Measurements from ENCODE around the gene DCC. TPM values are rescaled to one million over a fixed set of nuclear protein-coding genes. Genes with fewer than 3 reads are reported as not detected.

Gene DCC
- polyA plus RNA-seq, 1 experiment: 0.15 TPM

DNA sequence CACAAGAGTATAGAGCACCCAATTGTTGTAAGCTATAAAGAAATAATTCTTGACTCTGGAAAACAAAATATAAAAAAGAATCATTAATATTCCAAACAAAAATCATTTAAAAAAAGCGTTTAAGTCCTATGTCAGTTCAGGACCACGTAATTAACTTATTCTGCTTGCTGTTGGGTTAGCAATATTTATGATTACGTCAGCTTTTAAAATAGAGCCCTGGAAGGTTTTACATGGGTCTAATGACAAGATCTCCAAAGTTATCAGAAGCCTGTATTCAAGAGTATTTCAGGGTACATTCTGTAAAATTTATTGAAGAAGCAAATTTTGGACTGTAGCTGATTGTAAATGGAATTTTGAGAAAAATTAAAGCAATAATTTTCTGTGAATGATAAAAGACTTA lies 521.6 kb downstream of the DCC start:
- CTCF ChIA-PET: no interaction called here
- TF ChIP-seq, protein P1, sequence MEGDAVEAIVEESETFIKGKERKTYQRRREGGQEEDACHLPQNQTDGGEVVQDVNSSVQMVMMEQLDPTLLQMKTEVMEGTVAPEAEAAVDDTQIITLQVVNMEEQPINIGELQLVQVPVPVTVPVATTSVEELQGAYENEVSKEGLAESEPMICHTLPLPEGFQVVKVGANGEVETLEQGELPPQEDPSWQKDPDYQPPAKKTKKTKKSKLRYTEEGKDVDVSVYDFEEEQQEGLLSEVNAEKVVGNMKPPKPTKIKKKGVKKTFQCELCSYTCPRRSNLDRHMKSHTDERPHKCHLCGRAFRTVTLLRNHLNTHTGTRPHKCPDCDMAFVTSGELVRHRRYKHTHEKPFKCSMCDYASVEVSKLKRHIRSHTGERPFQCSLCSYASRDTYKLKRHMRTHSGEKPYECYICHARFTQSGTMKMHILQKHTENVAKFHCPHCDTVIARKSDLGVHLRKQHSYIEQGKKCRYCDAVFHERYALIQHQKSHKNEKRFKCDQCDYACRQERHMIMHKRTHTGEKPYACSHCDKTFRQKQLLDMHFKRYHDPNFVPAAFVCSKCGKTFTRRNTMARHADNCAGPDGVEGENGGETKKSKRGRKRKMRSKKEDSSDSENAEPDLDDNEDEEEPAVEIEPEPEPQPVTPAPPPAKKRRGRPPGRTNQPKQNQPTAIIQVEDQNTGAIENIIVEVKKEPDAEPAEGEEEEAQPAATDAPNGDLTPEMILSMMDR (IDR thresholded peaks at IDR 0.05; ENCODE audit: insufficient read depth, low read depth, low read length): no peak
- H3K27me3 ChIP-seq (ENCODE audit: control insufficient read depth, insufficient read depth, low read length): no peaks in the 10 kb centered on the region
- no peak overlapping the region for H3K4me3 ChIP-seq (ENCODE audit: low read depth, low read length)
- H3K36me3 ChIP-seq (ENCODE audit: control insufficient read depth, insufficient read depth, low read length): no peaks in the 10 kb centered on the region
- POLR2A ChIA-PET: no interaction called here
- no peak for DNase-seq (ENCODE audit: low read depth)

DNA sequence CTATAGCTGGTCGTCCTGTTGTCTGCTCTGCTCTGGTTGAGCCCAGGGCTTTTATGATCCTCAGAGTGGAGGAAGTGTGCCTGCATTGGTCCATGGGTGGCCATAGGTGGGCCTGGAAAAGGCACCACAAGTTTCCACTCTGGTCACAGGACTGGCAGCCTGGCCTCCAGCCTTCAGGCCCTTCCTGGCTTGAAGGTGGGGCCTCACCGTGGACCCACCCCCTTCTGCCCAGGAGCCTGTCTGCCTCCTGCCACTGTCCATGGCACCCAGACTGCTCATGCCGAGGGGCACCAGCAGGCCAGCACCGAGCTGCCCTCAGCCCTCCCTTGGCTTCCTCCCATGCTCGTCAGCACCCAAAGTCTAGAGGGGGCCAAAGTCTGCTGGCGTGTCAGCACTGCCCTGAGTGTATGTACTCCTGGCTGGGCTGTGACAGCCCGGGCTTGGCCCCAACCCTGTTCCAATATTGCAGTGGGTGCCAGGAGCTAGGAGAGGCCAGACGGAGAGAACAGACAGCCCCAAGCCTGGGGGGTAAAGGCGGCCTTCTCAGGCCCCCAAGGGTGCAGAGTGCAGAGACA lies 529.4 kb downstream of the DCC start:
- CTCF ChIA-PET: no interaction called here
- no peaks in the 10 kb centered on the region for H3K36me3 ChIP-seq (ENCODE audit: control insufficient read depth, insufficient read depth, low read length)
- POLR2A ChIA-PET: no interaction called here
- DNase-seq (ENCODE audit: low read depth): no peak
- no peak overlapping the region for H3K4me3 ChIP-seq (ENCODE audit: low read depth, low read length)
- H3K27me3 ChIP-seq (ENCODE audit: control insufficient read depth, insufficient read depth, low read length): no peaks in the 10 kb centered on the region
- TF ChIP-seq, protein P1 (IDR thresholded peaks at IDR 0.05; ENCODE audit: insufficient read depth, low read depth, low read length): no peak

DNA sequence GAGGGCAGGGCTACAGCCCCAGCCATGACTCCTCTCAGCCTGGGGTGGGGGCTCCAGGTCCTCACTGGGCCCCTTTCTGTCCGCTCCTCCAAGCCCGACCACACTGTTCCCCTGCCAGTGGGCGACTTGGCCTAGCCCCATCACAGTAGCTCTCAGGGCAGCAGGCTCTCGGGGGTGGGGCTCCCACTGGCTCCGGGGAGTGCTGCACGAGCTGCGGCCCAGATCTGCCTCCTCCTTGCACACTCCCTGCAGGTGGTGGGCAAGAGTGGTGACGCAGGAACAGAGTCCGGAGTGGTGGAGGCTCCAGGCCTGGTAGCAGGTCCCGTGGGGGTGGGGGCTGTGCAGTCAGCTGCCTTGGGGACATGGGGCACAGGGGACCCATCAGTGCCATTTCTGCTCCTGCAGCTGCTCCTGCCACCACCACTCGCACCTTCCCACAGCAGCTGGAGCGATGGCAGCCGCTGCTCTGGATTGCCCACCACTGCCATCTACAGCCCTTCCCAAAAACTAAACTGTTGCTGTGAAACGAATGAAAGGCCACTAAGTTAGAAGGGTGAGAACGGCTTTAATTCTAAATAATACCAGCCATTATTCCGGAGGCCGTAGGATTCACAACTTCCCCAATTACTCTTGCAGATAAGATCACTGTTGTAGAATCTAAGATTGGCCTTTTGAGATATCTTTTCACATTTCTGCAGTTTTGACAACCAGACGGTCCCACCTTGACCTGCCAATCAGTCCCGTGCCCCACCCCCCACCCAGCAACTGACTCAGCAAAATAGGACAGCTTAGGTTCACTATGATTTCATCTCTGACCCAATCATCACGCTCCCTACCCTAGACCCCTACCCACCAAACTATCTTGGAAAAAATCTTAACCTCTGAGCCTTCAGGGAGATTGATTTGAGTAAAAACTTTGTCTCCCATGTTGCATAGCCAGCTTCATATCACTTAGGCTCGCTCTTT lies 530.2 kb downstream of the DCC start:
- TF ChIP-seq, protein P1 (IDR thresholded peaks at IDR 0.05; ENCODE audit: insufficient read depth, low read depth, low read length): no peak
- no peaks in the 10 kb centered on the region for H3K27me3 ChIP-seq (ENCODE audit: control insufficient read depth, insufficient read depth, low read length)
- ChIA-PET CTCF (interaction anchor here (0.5 kb wide), 1 partner anchor 407 kb away, joined by 3 read pairs; no protein-coding TSS in a partner anchor), POLR2A (no interaction called here)
- no peak for DNase-seq (ENCODE audit: low read depth)
- no peaks in the 10 kb centered on the region for H3K36me3 ChIP-seq (ENCODE audit: control insufficient read depth, insufficient read depth, low read length)
- H3K4me3 ChIP-seq (ENCODE audit: low read depth, low read length): no peak overlapping the region

DNA sequence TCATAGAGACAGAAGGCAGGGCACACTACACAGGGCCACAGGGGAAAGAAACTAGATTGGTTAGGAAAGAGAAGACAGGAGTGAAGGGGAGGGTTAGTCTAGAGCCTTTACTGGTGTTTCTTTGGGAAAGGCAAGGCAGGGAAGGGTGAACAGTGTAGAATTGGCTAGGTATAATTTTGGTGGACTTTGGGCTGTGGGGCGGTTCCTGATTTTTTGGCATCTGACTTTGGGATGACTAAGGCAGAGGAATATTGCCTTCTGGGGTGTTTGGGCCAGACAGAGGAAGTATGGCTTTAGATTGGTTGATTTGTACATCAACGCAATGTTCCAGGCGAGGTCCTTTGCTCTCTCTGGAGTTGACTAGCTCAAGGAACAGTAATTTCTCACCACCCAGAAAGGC lies 534.8 kb downstream of the DCC start:
- Histone ChIP-seq H3K27me3 (ENCODE audit: control insufficient read depth, insufficient read depth, low read length) (no peaks in the 10 kb centered on the region), H3K36me3 (ENCODE audit: control insufficient read depth, insufficient read depth, low read length) (no peaks in the 10 kb centered on the region), H3K4me3 (ENCODE audit: low read depth, low read length) (no peak overlapping the region)
- TF ChIP-seq, protein P1 (IDR thresholded peaks at IDR 0.05; ENCODE audit: insufficient read depth, low read depth, low read length): no peak
- DNase-seq (ENCODE audit: low read depth): no peak
- CTCF ChIA-PET: no interaction called here
- POLR2A ChIA-PET: no interaction called here

DNA sequence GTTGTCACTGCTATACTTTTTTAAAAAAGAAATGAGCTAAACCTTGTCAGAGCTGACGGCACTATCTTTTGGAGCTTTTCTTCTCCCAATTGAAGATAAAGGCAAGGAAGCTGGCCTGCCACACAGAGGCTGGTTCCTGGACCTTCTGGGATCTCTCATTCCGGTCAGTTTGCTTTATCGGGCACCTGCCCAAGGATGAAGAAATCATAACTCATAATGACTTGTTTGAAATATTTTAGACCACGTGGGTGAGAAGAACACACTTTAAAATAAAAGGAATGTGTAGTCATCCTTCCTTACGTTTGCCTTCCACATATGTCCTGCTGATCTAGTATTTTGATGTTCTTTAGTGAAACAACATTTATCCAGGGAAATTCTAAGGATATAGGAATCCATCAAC lies 535.7 kb downstream of the DCC start:
- Histone ChIP-seq H3K4me3 (ENCODE audit: low read depth, low read length) (no peak overlapping the region), H3K36me3 (ENCODE audit: control insufficient read depth, insufficient read depth, low read length) (no peaks in the 10 kb centered on the region), H3K27me3 (ENCODE audit: control insufficient read depth, insufficient read depth, low read length) (no peaks in the 10 kb centered on the region)
- ChIA-PET CTCF (no interaction called here), POLR2A (no interaction called here)
- DNase-seq (ENCODE audit: low read depth): no peak
- TF ChIP-seq, protein P1 (IDR thresholded peaks at IDR 0.05; ENCODE audit: insufficient read depth, low read depth, low read length): no peak
